ENCODE results near the gene CPHXL2. TPM values are rescaled to one million over a fixed set of nuclear protein-coding genes. Genes with fewer than 3 reads are reported as not detected.

Gene CPHXL2
- total RNA-seq: not detected in 2 replicates

GRCh38 chr16:75676909-75677308 is at the start of gene CPHXL2:
CPHXL2 (minus strand) TSS chr16:75677009; CDS start chr16:75676999, 10 bp downstream.

DNA sequence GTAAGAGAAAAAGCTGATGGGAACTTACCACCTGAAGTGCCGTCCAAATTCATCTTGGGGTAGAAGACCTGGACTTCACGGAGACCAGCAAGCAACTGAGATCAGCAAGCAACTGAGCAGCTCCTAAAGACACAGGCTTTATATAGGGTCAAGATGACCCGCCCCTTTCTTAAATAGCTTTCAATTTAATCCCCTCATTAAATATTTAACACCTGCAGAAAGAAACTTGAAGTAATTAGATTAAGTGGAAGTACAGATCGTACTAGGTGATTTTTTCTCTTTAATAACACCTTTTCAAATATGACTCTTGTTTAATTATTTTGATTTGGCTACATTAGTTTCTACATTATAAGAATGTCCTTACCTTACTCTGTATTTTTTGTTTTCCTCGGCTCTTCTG is 49.6 kb upstream of the CPHXL2 start, which contains the start of gene CPHXL:
Gene CPHXL, minus strand, starts transcription at position 101 of the 400 bp plus-strand sequence. Its CDS starts 48 bp downstream, at position 53.

DNA sequence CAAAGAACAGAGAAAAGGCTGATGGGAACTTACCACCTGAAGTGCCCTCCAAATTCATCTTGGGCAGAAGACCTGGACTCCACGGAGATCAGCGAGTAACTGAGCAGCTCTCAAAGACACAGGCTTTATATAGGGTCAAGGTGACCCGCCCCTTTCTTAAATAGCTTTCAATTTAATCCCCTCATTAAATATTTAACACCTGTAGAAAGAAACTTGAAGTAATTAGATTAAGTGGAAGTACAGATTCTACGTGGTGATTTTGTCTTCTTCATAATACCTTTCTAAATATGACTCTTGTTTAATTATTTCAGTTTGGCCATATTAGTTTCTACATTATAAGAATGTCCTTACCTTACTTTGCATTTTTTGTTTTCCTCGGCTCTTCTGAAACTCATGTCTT is 24.6 kb upstream of the CPHXL2 start, which contains the start of gene DUXB:
Gene DUXB, minus strand, starts transcription at position 101 of the 400 bp plus-strand sequence. Its CDS starts 43 bp downstream, at position 58.

DNA sequence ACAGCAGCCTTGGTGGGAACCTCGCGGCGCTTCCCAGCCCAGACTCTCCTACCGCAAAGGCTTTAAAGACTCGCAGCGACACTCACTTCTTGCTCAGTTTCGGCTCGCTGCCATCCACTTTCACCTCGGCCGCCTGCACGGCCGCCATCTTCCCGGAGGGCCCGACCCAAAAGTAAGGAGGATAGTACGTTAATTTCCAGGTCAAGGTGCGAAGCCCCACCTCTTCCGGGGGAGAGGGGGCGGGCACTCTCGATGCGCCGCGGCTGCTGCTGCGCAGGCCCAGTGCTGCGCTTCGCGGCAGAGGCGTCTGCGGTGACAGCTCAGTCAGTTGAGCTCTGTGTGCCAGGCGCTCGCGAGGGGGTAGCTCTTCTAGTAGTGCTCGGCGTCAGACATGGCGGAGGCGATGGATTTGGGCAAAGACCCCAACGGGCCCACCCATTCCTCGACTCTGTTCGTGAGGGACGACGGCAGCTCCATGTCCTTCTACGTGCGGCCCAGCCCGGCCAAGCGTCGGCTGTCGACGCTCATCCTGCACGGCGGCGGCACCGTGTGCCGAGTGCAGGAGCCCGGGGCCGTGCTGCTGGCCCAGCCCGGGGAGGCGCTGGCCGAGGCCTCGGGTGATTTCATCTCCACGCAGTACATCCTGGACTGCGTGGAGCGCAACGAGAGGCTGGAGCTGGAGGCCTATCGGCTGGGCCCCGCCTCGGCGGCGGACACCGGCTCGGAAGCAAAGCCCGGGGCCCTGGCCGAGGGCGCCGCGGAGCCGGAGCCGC is 29.1 kb downstream of the CPHXL2 start, which contains the start of the genes KARS1 and TERF2IP:
Gene KARS1, minus strand, starts transcription at position 174 of the 773 bp plus-strand sequence. Its CDS starts 26 bp downstream, at position 148.
Gene TERF2IP, plus strand, starts transcription at position 282 of the 773 bp plus-strand sequence. Its CDS starts 110 bp downstream, at position 392.

DNA sequence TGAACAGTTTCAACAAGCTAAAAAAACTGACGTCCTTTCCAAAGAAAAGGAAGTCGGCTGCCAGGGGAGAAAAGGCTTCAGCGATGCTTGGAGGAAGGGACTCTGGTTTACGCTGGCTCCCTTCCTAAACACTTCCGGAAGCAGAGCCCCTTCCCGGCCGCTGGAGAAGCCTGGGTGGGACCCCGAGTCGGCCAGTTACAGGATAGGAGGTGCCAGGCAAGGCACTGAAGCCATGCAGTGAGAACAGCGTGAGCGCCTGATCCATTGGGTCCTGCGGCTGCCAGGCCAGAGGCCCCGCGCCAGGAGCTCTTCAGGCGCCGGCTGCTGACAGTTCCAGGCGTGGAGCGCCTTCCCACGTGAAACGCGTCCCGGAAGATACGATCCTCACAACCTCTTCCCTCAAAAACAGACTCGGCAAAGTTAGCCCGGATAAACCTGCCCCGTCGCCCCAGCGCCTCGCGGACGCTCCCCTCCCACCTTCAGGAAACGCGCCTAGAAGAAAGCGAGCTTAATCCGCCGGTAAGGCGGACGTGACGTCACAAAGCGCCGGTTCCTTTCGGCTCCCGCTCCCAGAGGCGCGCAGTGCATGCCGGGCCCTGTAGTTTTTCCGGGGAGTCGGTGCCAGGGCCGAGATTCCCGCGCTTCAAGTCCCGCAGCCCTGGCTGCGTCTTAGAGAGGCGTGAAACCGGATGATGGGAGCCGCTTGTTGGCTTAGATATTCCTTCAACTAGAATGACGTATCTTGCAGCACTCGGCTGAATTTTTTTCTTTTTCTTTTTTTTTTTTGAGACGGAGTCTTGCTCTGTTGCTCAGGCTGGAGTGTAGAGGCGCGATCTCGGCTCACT is 53.8 kb downstream of the CPHXL2 start, which contains the start of gene ADAT1:
Gene ADAT1, minus strand, starts transcription at position 521 of the 845 bp plus-strand sequence. CDS start 2,482 bp downstream, outside the sequence.

Other genes starting within 250 kb of the CPHXL2 start
- 54.0 and 85.4 TPM in 2 replicates for gene CFDP1, start 243.5 kb downstream of the CPHXL2 start, total RNA-seq
- gene TMEM170A, start 212.3 kb downstream of the CPHXL2 start, total RNA-seq: 35.5 and 44.8 TPM in 2 replicates
- gene CHST6, start 181.6 kb downstream of the CPHXL2 start, total RNA-seq: 1.0 and 2.8 TPM in 2 replicates
- not detected in 2 replicates for gene CHST5, start 140.9 kb downstream of the CPHXL2 start, total RNA-seq
- gene TMEM231, start 120.8 kb downstream of the CPHXL2 start, total RNA-seq: 9.9 and 11.2 TPM in 2 replicates
- 26.0 and 37.9 TPM in 2 replicates for gene GABARAPL2, start 110.6 kb downstream of the CPHXL2 start, total RNA-seq
- 74.2 and 88.3 TPM in 2 replicates for gene ADAT1, start 53.7 kb downstream of the CPHXL2 start, total RNA-seq
- gene KARS1, start 29.3 kb downstream of the CPHXL2 start, total RNA-seq: 134 and 149 TPM in 2 replicates
- gene TERF2IP, start 29.2 kb downstream of the CPHXL2 start, total RNA-seq: 33.5 and 38.3 TPM in 2 replicates
- not detected in 2 replicates for gene DUXB, start 24.5 kb upstream of the CPHXL2 start, total RNA-seq
- gene CPHXL, start 49.5 kb upstream of the CPHXL2 start, total RNA-seq: not detected in 2 replicates

Data from nasal cavity respiratory epithelium epithelial cell of viscerocranial mucosa (primary cell).